K562 (cell line): ENCODE data around the gene TAOK2. TPM values are rescaled to one million over a fixed set of nuclear protein-coding genes. Genes with fewer than 3 reads are reported as not detected.

Experiments
- CBFB ChIP-seq: sonication (generic); formaldehyde crosslinking; IDR thresholded peaks from 2 replicates; pipeline ENCODE4 v1.4.0; 2020; ENCODE audit warnings: mild to moderate bottlenecking, missing genetic modification reagents
- FOXJ3 ChIP-seq: sonication (generic); formaldehyde crosslinking; IDR thresholded peaks from 2 replicates; pipeline ENCODE4 v1.4.0; 2020; ENCODE audit warnings: mild to moderate bottlenecking, missing genetic modification reagents
- GABPB2 ChIP-seq: fragments of 250-450 bp; sonication (Bioruptor Pico); conservative IDR thresholded peaks from 2 replicates; pipeline ENCODE4 v1.5.1; 2021; ENCODE audit warnings: mild to moderate bottlenecking
- MCM3 ChIP-seq: fragments of 450-650 bp; IDR thresholded peaks from 2 replicates; pipeline ENCODE4 v1.6.1; 2016
- NFATC3 ChIP-seq: fragments of 450-650 bp; IDR thresholded peaks from 2 replicates; pipeline ENCODE4 v1.6.1; 2017; ENCODE audit warnings: mild to moderate bottlenecking
- POLR2AphosphoS5 ChIP-seq: IDR thresholded peaks from 2 replicates; pipeline ENCODE4 v1.6.1; 2011; ENCODE audit warnings: mild to moderate bottlenecking, low read depth, low read length, moderate library complexity; ENCODE audit not compliant: control insufficient read depth, insufficient read depth
- RBM14 ChIP-seq: fragments of 200-400 bp; formaldehyde crosslinking; IDR thresholded peaks from 2 replicates; pipeline ENCODE4 v1.6.1; 2018; ENCODE audit warnings: low read depth, mild to moderate bottlenecking, low read length, moderate library complexity, borderline replicate concordance; ENCODE audit not compliant: insufficient read depth
- SMAD3 ChIP-seq: fragments of 450-650 bp; formaldehyde crosslinking; conservative IDR thresholded peaks from 2 replicates; pipeline ENCODE4 v1.4.0; 2020; ENCODE audit warnings: mild to moderate bottlenecking
- SRSF3 ChIP-seq: fragments of 200-400 bp; formaldehyde crosslinking; IDR thresholded peaks from 2 replicates; pipeline ENCODE4 v1.6.1; 2016; ENCODE audit warnings: mild to moderate bottlenecking, low read length, moderate library complexity; ENCODE audit not compliant: insufficient read depth
- STAT5A ChIP-seq: IDR thresholded peaks from 2 replicates; pipeline ENCODE4 v1.6.1; 2012; ENCODE audit warnings: low read length, inconsistent platforms, borderline replicate concordance
- TRIM28 ChIP-seq: fragments of 450-650 bp; IDR thresholded peaks from 2 replicates; pipeline ENCODE4 v1.6.1; 2017
- ZNF583 ChIP-seq: fragments of 250-450 bp; sonication (Bioruptor Pico); IDR thresholded peaks from 2 replicates; pipeline ENCODE4 v1.4.0; 2020
- ZNF609 ChIP-seq: sonication (generic); formaldehyde crosslinking; IDR thresholded peaks from 2 replicates; pipeline ENCODE4 v1.8.1; 2023; ENCODE audit warnings: missing genetic modification reagents, mild to moderate bottlenecking, borderline replicate concordance
- ZNF79 ChIP-seq: fragments of 250-450 bp; sonication (Bioruptor Pico); IDR thresholded peaks from 2 replicates; pipeline ENCODE4 v1.4.0; 2020; ENCODE audit warnings: low read depth, mild to moderate bottlenecking, moderate library complexity
- ZSCAN32 ChIP-seq: fragments of 450-650 bp; formaldehyde crosslinking; IDR thresholded peaks from 2 replicates; pipeline ENCODE4 v1.4.0; 2020; ENCODE audit warnings: mild to moderate bottlenecking, moderate library complexity
- polyA plus RNA-seq, 8 experiments: library from polyadenylated mRNA; depleted of rRNA in 4 of 8; stranded (reverse) in 5 of 8; unstranded in 3 of 8; fragments of >200 nt; fragmentation: Nextera tagmentation in 2 of 8; fragmentation: Illumina TruSeq in 1 of 8; extraction: Ambion mirVana in 2 of 8; extraction: Trizol in 1 of 8; gene quantifications; 2 replicates each; pipeline versions ENCODE4 v1.2.1 to v1.2.3, GENCODE V29; 2011 to 2014; ENCODE audit warnings: inconsistent platforms in 1 of 8, missing spikeins in 1 of 8
- total RNA-seq, 7 experiments: library from RNA; depleted of rRNA in 6 of 7; stranded (reverse); fragments of >200 nt in 6 of 7; fragmentation: Illumina TruSeq in 2 of 7; extraction: Trizol in 2 of 7; gene quantifications; 2 replicates each; pipeline versions ENCODE4 v1.2.1 to v1.2.3, GENCODE V29; 2011 to 2021; ENCODE audit warnings: low replicate concordance in 1 of 7
- TF ChIP-seq, protein P1 (sequence below), 2 experiments: fragments of 250-450 bp in 1 of 2; fragments of 450-650 bp in 1 of 2; sonication (Bioruptor Pico) in 1 of 2; IDR thresholded peaks; 2 replicates each; pipeline versions ENCODE4 v1.6.1 to v1.8.0; 2016 to 2021; ENCODE audit warnings: mild to moderate bottlenecking in 2 of 2, moderate library complexity in 2 of 2, missing compliant biosample characterization in 1 of 2, missing genetic modification characterization in 1 of 2
- TF ChIP-seq, protein P2 (sequence below), 3 experiments: IDR thresholded peaks in 2 of 3; conservative IDR thresholded peaks in 1 of 3; 2 replicates each; pipeline ENCODE4 v1.5.1; 2011 to 2012; ENCODE audit warnings: low read length in 3 of 3, mild to moderate bottlenecking in 3 of 3, control low read depth in 2 of 3, improper control_type of control experiment in 1 of 3, inconsistent platforms in 1 of 3, low read depth in 1 of 3, mixed read lengths in 1 of 3, moderate library complexity in 1 of 3; ENCODE audit not compliant: insufficient read depth in 2 of 3
- TF ChIP-seq, protein P3 (sequence below): fragments of 450-650 bp; IDR thresholded peaks from 2 replicates; pipeline ENCODE4 v1.6.1; 2016; ENCODE audit warnings: borderline replicate concordance

TAOK2 gene
- total and polyA plus RNA-seq, 9 of the 15 experiments (the other 6 are each of a cell fraction or from before 2014, with no cell fraction given), result 0.10 to 41.8 (median 13.7) TPM

DNA sequence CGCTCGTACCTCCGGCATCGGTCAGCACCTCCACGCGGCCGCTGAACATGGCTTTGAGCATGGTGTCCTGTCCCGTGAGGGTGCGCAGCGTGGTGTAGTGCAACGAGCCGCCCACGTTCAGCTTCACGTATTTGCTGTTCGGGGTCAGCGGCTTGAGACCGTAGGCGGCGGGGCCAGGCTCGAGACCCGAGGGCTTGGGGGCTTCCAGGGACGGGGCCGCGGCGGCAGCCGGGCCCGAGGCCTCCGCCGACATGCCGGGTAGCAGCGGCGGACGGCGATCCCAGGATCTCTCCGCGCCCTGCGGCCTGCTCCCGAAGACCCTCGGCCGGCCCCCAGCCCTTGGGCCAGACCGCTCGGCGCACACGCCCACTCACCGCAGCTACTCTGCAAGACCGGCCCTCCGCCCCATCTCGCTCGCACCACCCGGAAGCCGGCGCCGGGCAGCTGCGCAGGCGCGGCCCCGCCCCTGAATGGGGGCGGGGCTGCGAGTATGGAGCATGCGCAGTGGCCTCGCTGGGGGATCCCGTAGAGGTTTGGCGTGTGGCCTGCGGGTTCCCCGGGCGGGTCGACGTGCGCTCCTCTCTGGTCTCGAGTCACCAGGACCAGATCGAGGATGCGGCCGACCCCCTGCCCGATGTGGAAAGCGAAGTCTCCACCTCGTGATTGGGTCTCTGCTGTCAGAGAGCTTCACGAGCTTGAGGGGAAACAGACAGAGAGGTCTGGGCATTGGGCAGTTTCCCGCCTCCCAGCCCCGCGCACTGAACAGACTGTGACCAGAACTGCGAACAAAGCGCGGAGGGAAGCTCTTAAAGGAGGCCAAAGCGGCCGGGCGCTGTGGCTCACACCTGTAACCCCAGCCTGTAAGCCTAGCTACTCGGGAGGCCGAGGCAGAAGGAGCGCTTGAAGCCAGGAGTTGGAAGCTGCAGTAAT, 47.6 kb upstream of the TAOK2 start, which contains the start of gene KCTD13 (continued):
- TF ChIP-seq ZSCAN32 (no peak), GABPB2 (no peak), TRIM28 (no peak), MCM3 (no peak), RBM14 (no peak), ZNF79 (CRISPR knock-in tag) (no peak), POLR2AphosphoS5 (peak; percentile 76), NFATC3 (no peak), ZNF609 (CRISPR knock-in tag) (peak; percentile 35; the same call in 1 of the 2 replicates), STAT5A (no peak), FOXJ3 (CRISPR knock-in tag) (no peak), ZNF583 (no peak), SRSF3 (no peak), CBFB (CRISPR knock-in tag) (0 out of 2 replicates have a peak, but pooled peaks have one; percentile 38), SMAD3 (no peak)
- TF ChIP-seq, protein P1, sequence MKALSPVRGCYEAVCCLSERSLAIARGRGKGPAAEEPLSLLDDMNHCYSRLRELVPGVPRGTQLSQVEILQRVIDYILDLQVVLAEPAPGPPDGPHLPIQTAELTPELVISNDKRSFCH (CRISPR knock-in tag; IDR thresholded peaks at IDR 0.05), result no peak
- TF ChIP-seq, protein P1 (tag; IDR thresholded peaks at IDR 0.05), result 0 out of 2 replicates have a peak, but pooled peaks have one; percentile 16
- TF ChIP-seq, protein P2, sequence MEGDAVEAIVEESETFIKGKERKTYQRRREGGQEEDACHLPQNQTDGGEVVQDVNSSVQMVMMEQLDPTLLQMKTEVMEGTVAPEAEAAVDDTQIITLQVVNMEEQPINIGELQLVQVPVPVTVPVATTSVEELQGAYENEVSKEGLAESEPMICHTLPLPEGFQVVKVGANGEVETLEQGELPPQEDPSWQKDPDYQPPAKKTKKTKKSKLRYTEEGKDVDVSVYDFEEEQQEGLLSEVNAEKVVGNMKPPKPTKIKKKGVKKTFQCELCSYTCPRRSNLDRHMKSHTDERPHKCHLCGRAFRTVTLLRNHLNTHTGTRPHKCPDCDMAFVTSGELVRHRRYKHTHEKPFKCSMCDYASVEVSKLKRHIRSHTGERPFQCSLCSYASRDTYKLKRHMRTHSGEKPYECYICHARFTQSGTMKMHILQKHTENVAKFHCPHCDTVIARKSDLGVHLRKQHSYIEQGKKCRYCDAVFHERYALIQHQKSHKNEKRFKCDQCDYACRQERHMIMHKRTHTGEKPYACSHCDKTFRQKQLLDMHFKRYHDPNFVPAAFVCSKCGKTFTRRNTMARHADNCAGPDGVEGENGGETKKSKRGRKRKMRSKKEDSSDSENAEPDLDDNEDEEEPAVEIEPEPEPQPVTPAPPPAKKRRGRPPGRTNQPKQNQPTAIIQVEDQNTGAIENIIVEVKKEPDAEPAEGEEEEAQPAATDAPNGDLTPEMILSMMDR (IDR thresholded peaks at IDR 0.05 in 2 of 3, conservative IDR thresholded peaks at IDR 0.05 in 1 of 3; ENCODE audit: insufficient read depth in 2 of 3, low read depth in 1 of 3, low read length in 3 of 3), result no peak
- TF ChIP-seq, protein P3, sequence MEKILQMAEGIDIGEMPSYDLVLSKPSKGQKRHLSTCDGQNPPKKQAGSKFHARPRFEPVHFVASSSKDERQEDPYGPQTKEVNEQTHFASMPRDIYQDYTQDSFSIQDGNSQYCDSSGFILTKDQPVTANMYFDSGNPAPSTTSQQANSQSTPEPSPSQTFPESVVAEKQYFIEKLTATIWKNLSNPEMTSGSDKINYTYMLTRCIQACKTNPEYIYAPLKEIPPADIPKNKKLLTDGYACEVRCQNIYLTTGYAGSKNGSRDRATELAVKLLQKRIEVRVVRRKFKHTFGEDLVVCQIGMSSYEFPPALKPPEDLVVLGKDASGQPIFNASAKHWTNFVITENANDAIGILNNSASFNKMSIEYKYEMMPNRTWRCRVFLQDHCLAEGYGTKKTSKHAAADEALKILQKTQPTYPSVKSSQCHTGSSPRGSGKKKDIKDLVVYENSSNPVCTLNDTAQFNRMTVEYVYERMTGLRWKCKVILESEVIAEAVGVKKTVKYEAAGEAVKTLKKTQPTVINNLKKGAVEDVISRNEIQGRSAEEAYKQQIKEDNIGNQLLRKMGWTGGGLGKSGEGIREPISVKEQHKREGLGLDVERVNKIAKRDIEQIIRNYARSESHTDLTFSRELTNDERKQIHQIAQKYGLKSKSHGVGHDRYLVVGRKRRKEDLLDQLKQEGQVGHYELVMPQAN, result no peak
